ENCODE data around the gene RAI1.

Gene RAI1

GRCh38 chr17:17706140-17707060 lies 25.1 kb downstream of the RAI1 start:
- TF ChIP-seq Cebpa-rat (IDR thresholded peaks at IDR 0.05) = no peak
- Histone ChIP-seq H3K4me1 (peaks cover 95% of the 10 kb centered on the region), H3K27ac (no peak overlapping the region; the same call in 1 of the 2 replicates), H3K9ac (no peak overlapping the region), H3K4me2 (peak overlapping the region; percentile 31), H4K20me1 (peaks cover 100% of the 10 kb centered on the region), H3K27me3 (no peaks in the 10 kb centered on the region), H3K36me3 (peaks cover 68% of the 10 kb centered on the region), H3K4me3 (no peak overlapping the region), H3K9me3 (no peaks in the 10 kb centered on the region)

GRCh38 chr17:17708295-17708694 lies 27.0 kb downstream of the RAI1 start:
- Histone ChIP-seq H3K4me3 (no peak overlapping the region), H3K4me1 (peaks cover 95% of the 10 kb centered on the region), H4K20me1 (peaks cover 100% of the 10 kb centered on the region), H3K27ac (0 out of 2 replicates have a peak overlapping the region, but pooled peaks have one; percentile 18), H3K4me2 (no peak overlapping the region), H3K9me3 (no peaks in the 10 kb centered on the region), H3K9ac (no peak overlapping the region), H3K27me3 (no peaks in the 10 kb centered on the region), H3K36me3 (peaks cover 50% of the 10 kb centered on the region)
- TF ChIP-seq Cebpa-rat (IDR thresholded peaks at IDR 0.05) = no peak

DNA sequence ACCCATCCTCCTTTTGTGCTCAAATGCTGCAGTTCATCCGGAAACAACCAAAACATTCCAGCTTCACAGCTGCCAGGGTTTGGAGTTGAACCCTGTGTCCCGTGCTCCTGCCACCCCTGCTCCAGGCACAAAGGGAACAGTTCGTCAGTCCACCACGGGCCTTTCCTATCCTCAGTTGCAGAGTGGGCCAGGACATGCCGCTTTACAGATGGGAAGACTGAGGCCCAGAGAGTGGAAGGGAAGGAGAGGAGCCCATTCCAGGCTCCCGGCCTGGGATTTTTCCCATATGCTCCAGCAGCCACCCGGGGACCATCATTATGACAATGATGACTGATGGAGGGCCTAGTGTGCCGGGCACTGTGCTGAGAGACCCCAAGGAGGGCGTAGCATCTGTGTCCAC lies 27.6 kb downstream of the RAI1 start:
- Histone ChIP-seq H3K4me2 (no peak overlapping the region), H3K36me3 (peaks cover 47% of the 10 kb centered on the region), H3K9me3 (no peaks in the 10 kb centered on the region), H3K27ac (no peak overlapping the region), H3K4me3 (no peak overlapping the region), H3K4me1 (peaks cover 95% of the 10 kb centered on the region), H3K27me3 (no peaks in the 10 kb centered on the region), H4K20me1 (peaks cover 100% of the 10 kb centered on the region), H3K9ac (no peak overlapping the region)
- no peak for TF ChIP-seq Cebpa-rat (IDR thresholded peaks at IDR 0.05)

GRCh38 chr17:17709815-17710321 lies 28.6 kb downstream of the RAI1 start:
- peak overlapping the region; percentile 81; the same call in 1 of the 2 replicates for H3K4me2 ChIP-seq
- H3K4me3 ChIP-seq = no peak overlapping the region
- no peaks in the 10 kb centered on the region for H3K27me3 ChIP-seq
- no peaks in the 10 kb centered on the region for H3K9me3 ChIP-seq
- H3K9ac ChIP-seq = no peak overlapping the region
- H3K4me1 ChIP-seq = peaks cover 95% of the 10 kb centered on the region
- TF ChIP-seq Cebpa-rat (IDR thresholded peaks at IDR 0.05) = no peak
- peak overlapping the region; percentile 35; the same call in 1 of the 2 replicates for H3K27ac ChIP-seq
- H3K36me3 ChIP-seq = peaks cover 37% of the 10 kb centered on the region
- H4K20me1 ChIP-seq = peaks cover 100% of the 10 kb centered on the region

- H3K9me3 ChIP-seq = no peaks in the 10 kb centered on the region
- no peak overlapping the region for H3K27ac ChIP-seq
- no peak overlapping the region for H3K9ac ChIP-seq
- H4K20me1 ChIP-seq = peaks cover 100% of the 10 kb centered on the region
- H3K4me3 ChIP-seq = no peak overlapping the region
- no peak for TF ChIP-seq Cebpa-rat (IDR thresholded peaks at IDR 0.05)
- H3K4me2 ChIP-seq = peak overlapping the region; percentile 81
- H3K36me3 ChIP-seq = peaks cover 37% of the 10 kb centered on the region
- no peaks in the 10 kb centered on the region for H3K27me3 ChIP-seq
- peaks cover 96% of the 10 kb centered on the region for H3K4me1 ChIP-seq
Measured at GRCh38 chr17:17710355-17710727, 29.1 kb downstream of the RAI1 start.

DNA sequence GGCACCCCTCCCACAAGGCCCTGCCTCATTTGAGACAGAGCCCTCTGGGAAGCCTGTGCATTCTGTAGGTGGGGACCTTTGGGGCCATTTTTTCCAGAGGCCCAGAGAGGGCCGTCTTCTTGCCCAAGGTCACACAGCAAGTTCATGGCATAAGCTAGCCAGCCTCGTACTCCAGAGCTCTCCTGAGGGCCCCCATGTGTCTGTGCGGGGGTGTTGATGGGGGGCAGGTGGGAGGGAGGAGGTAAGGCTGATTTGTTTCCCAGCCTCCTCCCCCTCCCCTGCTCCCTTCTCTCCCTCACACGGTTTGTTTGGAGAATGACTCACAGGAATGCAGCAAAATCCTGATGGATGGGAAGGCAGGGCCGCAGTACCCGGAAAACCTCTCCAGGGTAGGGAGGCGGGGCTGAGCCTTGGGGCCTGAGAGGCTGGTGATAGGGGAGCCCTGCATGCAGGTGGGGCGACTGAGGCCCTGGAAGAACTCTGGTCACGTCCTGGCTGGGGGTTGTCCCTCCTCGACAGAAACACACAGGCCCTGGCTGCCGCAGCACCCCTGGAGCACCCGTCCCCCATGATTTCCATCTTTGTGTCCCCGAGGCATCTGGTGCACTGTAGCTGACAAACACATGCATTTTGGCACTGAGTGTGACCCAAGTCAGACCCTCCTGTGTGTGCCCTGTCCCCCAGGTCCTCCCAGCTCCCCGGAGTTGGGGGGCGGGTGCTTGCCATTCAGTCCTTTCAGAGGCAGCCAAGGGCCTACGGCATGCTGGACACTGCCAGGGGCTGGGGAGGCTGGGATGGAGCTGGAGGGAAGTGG lies 29.7 kb downstream of the RAI1 start:
- peaks cover 100% of the 10 kb centered on the region for H4K20me1 ChIP-seq
- TF ChIP-seq Cebpa-rat (IDR thresholded peaks at IDR 0.05) = no peak
- peaks cover 36% of the 10 kb centered on the region for H3K36me3 ChIP-seq
- no peaks in the 10 kb centered on the region for H3K9me3 ChIP-seq
- H3K4me1 ChIP-seq = peaks cover 97% of the 10 kb centered on the region
- H3K27ac ChIP-seq = peak overlapping the region; percentile 70
- no peaks in the 10 kb centered on the region for H3K27me3 ChIP-seq
- H3K4me3 ChIP-seq = no peak overlapping the region
- H3K9ac ChIP-seq = 0 out of 2 replicates have a peak overlapping the region, but pooled peaks have one; percentile 48
- peak overlapping the region; percentile 81 for H3K4me2 ChIP-seq

- Histone ChIP-seq H3K9me3 (no peaks in the 10 kb centered on the region), H3K36me3 (peaks cover 36% of the 10 kb centered on the region), H3K4me2 (peak overlapping the region; percentile 81), H3K9ac (peak overlapping the region; percentile 49; the same call in 1 of the 2 replicates), H3K27me3 (no peaks in the 10 kb centered on the region), H3K4me3 (no peak overlapping the region), H3K4me1 (peaks cover 97% of the 10 kb centered on the region), H4K20me1 (peaks cover 100% of the 10 kb centered on the region), H3K27ac (peak overlapping the region; percentile 70)
- TF ChIP-seq Cebpa-rat (IDR thresholded peaks at IDR 0.05) = no peak
Measured at GRCh38 chr17:17711641-17712162, 30.4 kb downstream of the RAI1 start.

DNA sequence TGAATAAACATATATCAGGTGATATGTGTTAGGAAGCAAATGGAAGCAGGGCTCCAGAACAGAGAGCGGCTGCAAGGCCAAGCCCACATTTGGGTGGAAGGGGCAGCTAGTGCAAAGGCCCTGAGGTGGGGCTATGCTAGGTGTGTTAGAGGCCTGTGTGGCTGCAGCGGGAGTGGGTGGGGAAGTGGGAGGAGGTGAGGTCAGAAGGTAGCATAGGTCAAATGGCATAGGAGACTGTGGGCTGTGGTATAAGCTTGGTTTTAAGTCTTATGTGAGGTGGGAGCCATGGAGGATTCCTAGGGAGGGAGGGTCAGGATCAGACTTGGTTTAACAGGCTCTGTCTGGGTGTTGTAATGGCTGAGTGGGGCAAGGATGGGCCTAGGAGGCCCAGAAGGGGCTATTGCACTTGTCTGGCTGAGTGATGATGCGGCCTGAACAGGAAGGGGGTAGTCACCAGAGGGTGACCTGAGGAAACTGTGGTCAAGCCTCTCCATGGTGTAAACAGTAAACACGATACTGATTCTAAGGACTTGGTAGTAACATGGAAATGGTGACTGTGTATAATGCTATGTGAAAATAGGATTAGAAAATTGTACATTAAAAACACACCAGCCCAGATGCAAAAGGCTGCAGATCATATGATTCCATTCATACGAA lies 31.1 kb downstream of the RAI1 start:
- Histone ChIP-seq H3K4me3 (no peak overlapping the region), H3K27me3 (no peaks in the 10 kb centered on the region), H3K27ac (peak overlapping the region; percentile 70), H3K9ac (peak overlapping the region; percentile 49), H3K4me2 (peak overlapping the region; percentile 81), H4K20me1 (peaks cover 100% of the 10 kb centered on the region), H3K9me3 (no peaks in the 10 kb centered on the region), H3K36me3 (peaks cover 36% of the 10 kb centered on the region), H3K4me1 (peaks cover 98% of the 10 kb centered on the region)
- no peak for TF ChIP-seq Cebpa-rat (IDR thresholded peaks at IDR 0.05)

DNA sequence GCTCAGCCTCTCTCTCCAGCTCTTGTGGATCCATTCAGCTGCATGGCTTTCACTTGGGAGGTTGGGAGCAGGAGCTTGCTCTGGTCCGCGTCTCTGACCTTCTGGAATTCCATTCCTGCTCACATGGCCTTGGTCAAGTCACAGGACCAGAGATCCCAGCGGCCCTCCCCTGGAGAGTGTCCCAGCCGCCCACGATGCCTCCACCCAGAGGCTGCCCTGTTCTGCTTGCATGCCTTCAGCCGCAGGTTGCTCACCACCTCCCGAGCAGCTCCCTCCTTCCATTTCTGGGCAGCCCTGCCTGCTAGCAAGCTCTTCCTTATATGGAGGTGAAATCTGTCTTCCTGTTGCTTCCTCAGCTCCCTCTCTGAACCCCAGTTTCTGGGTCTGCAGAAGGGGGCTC lies 32.6 kb downstream of the RAI1 start:
- Histone ChIP-seq H3K4me1 (peaks cover 99% of the 10 kb centered on the region), H3K27ac (no peak overlapping the region; the same call in 1 of the 2 replicates), H3K9me3 (no peaks in the 10 kb centered on the region), H3K36me3 (peaks cover 25% of the 10 kb centered on the region), H3K27me3 (no peaks in the 10 kb centered on the region), H3K4me3 (no peak overlapping the region), H3K9ac (no peak overlapping the region), H3K4me2 (peak overlapping the region; percentile 81), H4K20me1 (peaks cover 100% of the 10 kb centered on the region)
- no peak for TF ChIP-seq Cebpa-rat (IDR thresholded peaks at IDR 0.05)

All from BLaER1 (cell line).